ENCODE measurements around the gene COMMD6. TPM values are rescaled to one million over a fixed set of nuclear protein-coding genes. Genes with fewer than 3 reads are reported as not detected.

Gene COMMD6
- total RNA-seq, 3 donors from 2014 or later (not counting 1 experiment from before 2014, with no cell fraction given): 111 to 149 (median 118) TPM

- Mint-ChIP-seq H3K4me3 (no peak overlapping the region), H3K4me1 (peaks cover 0 to 6% of the 10 kb centered on the region in 2 donors), H3K27ac (no peak overlapping the region), H3K27me3 (ENCODE audit: low read depth in 2 of 2) (peaks cover 0 to 4% of the 10 kb centered on the region in 2 donors), H3K36me3 (no peaks in the 10 kb centered on the region), H3K9me3 (no peaks in the 10 kb centered on the region)
- Histone ChIP-seq H3K36me3 (ENCODE audit: control insufficient read depth, insufficient read depth, low read length) (no peaks in the 10 kb centered on the region), H3K4me1 (ENCODE audit: control insufficient read depth, insufficient read depth, low read length) (no peaks in the 10 kb centered on the region), H3K27ac (ENCODE audit: low read length) (no peak overlapping the region), H3K27me3 (ENCODE audit: control insufficient read depth, insufficient read depth, low read length) (no peaks in the 10 kb centered on the region), H3K9me3 (ENCODE audit: control insufficient read depth, insufficient read depth, low read length) (no peaks in the 10 kb centered on the region), H3K4me3 (ENCODE audit: low read length) (no peak overlapping the region)
- 83% methylated on average over 2 of the region's 5 CpGs for WGBS (ENCODE audit: insufficient coverage)
- TF ChIP-seq, protein P1, sequence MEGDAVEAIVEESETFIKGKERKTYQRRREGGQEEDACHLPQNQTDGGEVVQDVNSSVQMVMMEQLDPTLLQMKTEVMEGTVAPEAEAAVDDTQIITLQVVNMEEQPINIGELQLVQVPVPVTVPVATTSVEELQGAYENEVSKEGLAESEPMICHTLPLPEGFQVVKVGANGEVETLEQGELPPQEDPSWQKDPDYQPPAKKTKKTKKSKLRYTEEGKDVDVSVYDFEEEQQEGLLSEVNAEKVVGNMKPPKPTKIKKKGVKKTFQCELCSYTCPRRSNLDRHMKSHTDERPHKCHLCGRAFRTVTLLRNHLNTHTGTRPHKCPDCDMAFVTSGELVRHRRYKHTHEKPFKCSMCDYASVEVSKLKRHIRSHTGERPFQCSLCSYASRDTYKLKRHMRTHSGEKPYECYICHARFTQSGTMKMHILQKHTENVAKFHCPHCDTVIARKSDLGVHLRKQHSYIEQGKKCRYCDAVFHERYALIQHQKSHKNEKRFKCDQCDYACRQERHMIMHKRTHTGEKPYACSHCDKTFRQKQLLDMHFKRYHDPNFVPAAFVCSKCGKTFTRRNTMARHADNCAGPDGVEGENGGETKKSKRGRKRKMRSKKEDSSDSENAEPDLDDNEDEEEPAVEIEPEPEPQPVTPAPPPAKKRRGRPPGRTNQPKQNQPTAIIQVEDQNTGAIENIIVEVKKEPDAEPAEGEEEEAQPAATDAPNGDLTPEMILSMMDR (IDR thresholded peaks at IDR 0.05): no peak
- intact Hi-C loops (cut with micrococcal nuclease): no loop called here
- ATAC-seq (no peak), DNase-seq (no peak)
These were observed 24.4 kb downstream of the COMMD6 start for GRCh38 chr13:75513271-75513670.

DNA sequence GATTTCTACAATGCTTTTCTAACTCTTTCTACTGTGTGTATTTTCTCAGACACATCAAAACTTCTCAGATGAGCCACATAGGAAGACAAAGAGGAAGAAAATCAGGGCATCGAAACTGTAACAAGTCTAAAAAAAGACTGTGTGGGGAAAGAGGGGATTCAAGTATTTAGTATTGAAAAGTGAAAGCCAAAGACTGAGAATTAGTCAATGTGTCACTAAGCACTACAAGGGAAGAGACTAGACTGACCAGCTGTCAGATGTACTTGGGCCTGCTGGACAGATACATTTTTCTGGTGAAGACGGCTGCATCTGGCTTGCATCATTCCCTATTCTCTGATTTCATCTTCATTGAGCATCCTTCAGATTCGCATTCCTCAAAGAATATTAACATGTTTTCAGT lies 25.4 kb downstream of the COMMD6 start:
- Histone ChIP-seq H3K9me3 (ENCODE audit: control insufficient read depth, insufficient read depth, low read length) (no peaks in the 10 kb centered on the region), H3K27me3 (ENCODE audit: control insufficient read depth, insufficient read depth, low read length) (no peaks in the 10 kb centered on the region), H3K4me1 (ENCODE audit: control insufficient read depth, insufficient read depth, low read length) (no peaks in the 10 kb centered on the region), H3K36me3 (ENCODE audit: control insufficient read depth, insufficient read depth, low read length) (no peaks in the 10 kb centered on the region), H3K27ac (ENCODE audit: low read length) (no peak overlapping the region), H3K4me3 (ENCODE audit: low read length) (no peak overlapping the region)
- peaks cover 0 to 4% of the 10 kb centered on the region in 2 donors for H3K27me3 Mint-ChIP-seq (ENCODE audit: low read depth in 2 of 2)
- TF ChIP-seq, protein P1 (IDR thresholded peaks at IDR 0.05): no peak
- WGBS (ENCODE audit: insufficient coverage): 22% methylated on average over 2 of the region's 3 CpGs
- H3K4me1 Mint-ChIP-seq: peaks cover 0 to 6% of the 10 kb centered on the region in 2 donors
- no peak for DNase-seq
- H3K27ac Mint-ChIP-seq: no peak overlapping the region
- no peaks in the 10 kb centered on the region for H3K9me3 Mint-ChIP-seq
- ATAC-seq: no peak
- no peak overlapping the region for H3K4me3 Mint-ChIP-seq
- H3K36me3 Mint-ChIP-seq: no peaks in the 10 kb centered on the region
- intact Hi-C loops (cut with micrococcal nuclease): no loop called here

DNA sequence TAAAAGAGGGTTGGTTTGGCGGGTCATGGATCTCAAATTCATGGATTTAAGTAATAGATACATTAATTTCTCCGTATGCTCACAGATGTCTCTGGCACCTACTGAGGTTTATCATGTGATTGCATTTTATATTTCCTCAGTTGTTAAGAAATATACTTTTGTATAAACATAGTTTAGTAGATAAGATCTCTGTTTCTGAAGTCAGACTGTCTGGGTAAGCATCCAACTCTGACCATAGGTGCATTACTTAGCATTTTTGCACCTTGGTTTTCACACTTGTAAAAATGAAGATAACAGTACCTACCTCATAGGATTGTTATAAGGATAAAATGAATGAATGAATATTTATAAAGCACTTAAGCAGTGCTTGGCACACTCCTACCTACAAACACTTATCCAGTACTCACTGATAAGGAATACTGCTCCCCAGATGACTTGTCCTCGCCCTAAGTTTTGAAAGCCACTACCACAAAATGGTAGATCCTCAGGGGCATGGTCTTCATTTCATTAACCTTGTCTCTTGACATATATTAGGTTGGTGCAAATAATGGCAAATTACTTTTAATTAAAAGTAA lies 26.5 kb downstream of the COMMD6 start:
- TF ChIP-seq, protein P1 (IDR thresholded peaks at IDR 0.05): no peak
- H3K4me1 ChIP-seq (ENCODE audit: control insufficient read depth, insufficient read depth, low read length): no peaks in the 10 kb centered on the region
- no peaks in the 10 kb centered on the region for H3K9me3 Mint-ChIP-seq
- H3K4me1 Mint-ChIP-seq: peaks cover 0 to 6% of the 10 kb centered on the region in 2 donors
- no peak overlapping the region for H3K4me3 ChIP-seq (ENCODE audit: low read length)
- peaks cover 0 to 4% of the 10 kb centered on the region in 2 donors for H3K27me3 Mint-ChIP-seq (ENCODE audit: low read depth in 2 of 2)
- H3K27ac ChIP-seq (ENCODE audit: low read length): no peak overlapping the region
- no peaks in the 10 kb centered on the region for H3K9me3 ChIP-seq (ENCODE audit: control insufficient read depth, insufficient read depth, low read length)
- 100% methylated on average over 2 of the region's 3 CpGs for WGBS (ENCODE audit: insufficient coverage)
- no peaks in the 10 kb centered on the region for H3K36me3 ChIP-seq (ENCODE audit: control insufficient read depth, insufficient read depth, low read length)
- no peaks in the 10 kb centered on the region for H3K27me3 ChIP-seq (ENCODE audit: control insufficient read depth, insufficient read depth, low read length)
- H3K27ac Mint-ChIP-seq: no peak overlapping the region
- no peak for ATAC-seq
- no peak for DNase-seq
- intact Hi-C loops (cut with micrococcal nuclease): no loop called here
- H3K4me3 Mint-ChIP-seq: no peak overlapping the region
- no peaks in the 10 kb centered on the region for H3K36me3 Mint-ChIP-seq

DNA sequence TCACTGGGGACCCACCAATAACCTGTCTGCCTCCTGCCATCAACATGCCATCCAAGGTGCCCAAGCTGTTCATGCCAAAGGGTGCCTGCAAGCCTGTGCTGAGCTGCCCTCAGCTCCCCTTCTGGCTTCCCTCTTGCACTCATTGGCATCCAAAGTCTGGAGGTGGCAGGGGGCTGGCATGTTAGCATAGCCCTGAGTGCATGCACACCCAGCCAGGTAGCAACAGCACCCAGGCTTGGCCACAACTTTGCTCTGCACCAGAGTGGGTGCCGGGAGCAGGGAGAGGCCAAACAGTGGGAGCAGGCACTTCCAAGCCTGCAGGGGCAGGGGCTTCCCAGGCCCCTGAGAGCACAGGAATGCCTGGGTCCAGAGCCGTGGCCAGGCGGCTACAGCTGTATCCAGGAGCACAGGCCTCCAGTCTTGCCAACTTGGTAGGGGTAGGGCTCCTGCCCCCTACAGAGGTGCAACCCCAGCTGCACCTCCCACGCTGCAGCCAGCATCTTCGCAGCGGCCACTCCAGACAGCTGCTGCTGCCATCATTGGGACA lies 29.6 kb downstream of the COMMD6 start:
- Mint-ChIP-seq H3K36me3 (no peaks in the 10 kb centered on the region), H3K27ac (no peak overlapping the region), H3K4me3 (no peak overlapping the region), H3K9me3 (no peaks in the 10 kb centered on the region), H3K4me1 (peaks cover 0 to 6% of the 10 kb centered on the region in 2 donors), H3K27me3 (ENCODE audit: low read depth in 2 of 2) (peaks cover 0 to 2% of the 10 kb centered on the region in 2 donors)
- intact Hi-C loops (cut with micrococcal nuclease): no loop called here
- H3K4me1 ChIP-seq (ENCODE audit: control insufficient read depth, insufficient read depth, low read length): no peaks in the 10 kb centered on the region
- no peaks in the 10 kb centered on the region for H3K36me3 ChIP-seq (ENCODE audit: control insufficient read depth, insufficient read depth, low read length)
- H3K9me3 ChIP-seq (ENCODE audit: control insufficient read depth, insufficient read depth, low read length): no peaks in the 10 kb centered on the region
- DNase-seq: no peak
- no peak for ATAC-seq
- H3K27ac ChIP-seq (ENCODE audit: low read length): no peak overlapping the region
- TF ChIP-seq, protein P1 (IDR thresholded peaks at IDR 0.05): no peak
- no peak overlapping the region for H3K4me3 ChIP-seq (ENCODE audit: low read length)
- WGBS (ENCODE audit: insufficient coverage): 96% methylated on average over 6 of the region's 6 CpGs
- no peaks in the 10 kb centered on the region for H3K27me3 ChIP-seq (ENCODE audit: control insufficient read depth, insufficient read depth, low read length)
